ENCODE results near the gene TRIM17.

DNA sequence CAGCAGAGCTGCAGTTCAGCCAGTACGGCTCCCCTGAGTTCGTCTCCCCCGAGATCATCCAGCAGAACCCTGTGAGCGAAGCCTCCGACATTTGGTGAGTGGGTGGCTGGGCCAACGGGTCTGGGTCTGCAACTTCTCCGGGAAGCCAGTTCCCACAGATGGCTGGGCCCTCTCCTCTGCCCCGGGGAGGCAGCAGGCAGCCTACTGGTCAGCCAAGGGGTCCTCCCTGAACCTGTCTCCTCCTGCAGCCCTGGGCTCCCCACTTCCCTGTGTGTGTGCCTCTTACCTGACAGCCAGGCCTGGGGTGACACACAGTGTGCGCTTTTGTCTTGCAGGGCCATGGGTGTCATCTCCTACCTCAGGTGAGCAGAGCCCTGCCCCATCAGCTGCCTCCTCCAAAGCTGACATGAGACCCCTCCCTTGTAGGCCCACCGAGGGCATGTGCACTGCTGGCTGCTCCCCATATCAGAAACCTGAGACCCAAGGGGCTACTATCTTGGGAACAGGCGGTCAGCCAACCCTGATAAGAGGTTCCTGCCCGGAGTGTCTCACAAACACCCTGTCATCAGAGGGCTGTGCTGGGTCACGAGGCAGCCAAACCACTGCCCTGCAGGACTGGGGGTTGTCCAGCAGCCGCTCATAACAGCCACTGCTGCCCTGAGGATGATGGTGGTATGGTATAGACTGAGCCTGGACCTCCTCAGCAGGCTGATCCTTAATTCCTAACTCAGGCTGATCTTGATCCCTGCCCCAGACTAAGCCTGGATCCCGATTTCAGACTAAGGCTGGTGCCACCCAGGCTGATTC, 47.7 kb downstream of the TRIM17 start:
- TF ChIP-seq, protein P1, sequence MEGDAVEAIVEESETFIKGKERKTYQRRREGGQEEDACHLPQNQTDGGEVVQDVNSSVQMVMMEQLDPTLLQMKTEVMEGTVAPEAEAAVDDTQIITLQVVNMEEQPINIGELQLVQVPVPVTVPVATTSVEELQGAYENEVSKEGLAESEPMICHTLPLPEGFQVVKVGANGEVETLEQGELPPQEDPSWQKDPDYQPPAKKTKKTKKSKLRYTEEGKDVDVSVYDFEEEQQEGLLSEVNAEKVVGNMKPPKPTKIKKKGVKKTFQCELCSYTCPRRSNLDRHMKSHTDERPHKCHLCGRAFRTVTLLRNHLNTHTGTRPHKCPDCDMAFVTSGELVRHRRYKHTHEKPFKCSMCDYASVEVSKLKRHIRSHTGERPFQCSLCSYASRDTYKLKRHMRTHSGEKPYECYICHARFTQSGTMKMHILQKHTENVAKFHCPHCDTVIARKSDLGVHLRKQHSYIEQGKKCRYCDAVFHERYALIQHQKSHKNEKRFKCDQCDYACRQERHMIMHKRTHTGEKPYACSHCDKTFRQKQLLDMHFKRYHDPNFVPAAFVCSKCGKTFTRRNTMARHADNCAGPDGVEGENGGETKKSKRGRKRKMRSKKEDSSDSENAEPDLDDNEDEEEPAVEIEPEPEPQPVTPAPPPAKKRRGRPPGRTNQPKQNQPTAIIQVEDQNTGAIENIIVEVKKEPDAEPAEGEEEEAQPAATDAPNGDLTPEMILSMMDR (IDR thresholded peaks at IDR 0.05) = no peak
- TF ChIP-seq POLR2A (IDR thresholded peaks at IDR 0.05) = no peak
